Activated naive CD4-positive, alpha-beta T cell treated with Interleukin-2 at 50 U/mL for 16 hours (primary cell): ENCODE measurements around the gene UPF1.

Experiments
- DNase-seq: peaks from one replicate; pipeline ENCODE4 v3.0.0-alpha.2; 2020

Gene UPF1

DNA sequence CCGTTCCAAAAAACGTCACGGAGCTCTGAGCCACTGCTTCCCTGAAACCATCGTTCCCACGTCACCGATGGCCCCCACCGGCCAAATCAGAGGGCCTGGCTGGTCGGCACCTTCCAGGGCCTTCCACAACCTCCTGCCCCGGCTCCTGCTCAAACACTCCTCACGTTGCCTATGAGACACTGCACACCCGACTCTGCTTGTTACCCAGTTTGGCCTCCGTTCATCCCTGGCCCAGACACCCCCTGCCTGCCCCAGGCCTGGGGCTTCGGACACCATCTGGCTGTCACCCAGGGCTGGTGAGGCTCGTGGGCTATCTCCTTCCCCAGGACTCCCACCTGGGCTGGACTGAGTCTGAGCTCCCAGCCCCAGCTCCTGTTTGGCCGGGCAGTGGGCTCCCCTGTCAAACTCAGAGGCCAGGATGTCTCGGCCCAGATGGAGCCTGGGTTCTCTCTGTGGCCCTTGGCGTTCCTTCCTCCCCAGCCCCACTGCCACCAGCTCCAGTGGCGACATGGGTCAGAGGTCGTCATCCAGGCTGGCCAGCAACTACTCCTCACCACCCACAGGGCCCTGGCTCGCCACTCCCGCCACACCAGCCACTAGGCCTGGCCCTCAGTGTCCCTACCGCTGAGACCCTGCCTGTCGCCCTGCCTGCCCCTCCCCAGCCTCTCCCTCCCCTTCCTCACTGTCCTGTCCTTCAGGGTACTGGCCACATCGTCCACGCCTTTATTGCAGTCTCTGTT is 46.5 kb downstream of the UPF1 start:
- no peak for DNase-seq

DNA sequence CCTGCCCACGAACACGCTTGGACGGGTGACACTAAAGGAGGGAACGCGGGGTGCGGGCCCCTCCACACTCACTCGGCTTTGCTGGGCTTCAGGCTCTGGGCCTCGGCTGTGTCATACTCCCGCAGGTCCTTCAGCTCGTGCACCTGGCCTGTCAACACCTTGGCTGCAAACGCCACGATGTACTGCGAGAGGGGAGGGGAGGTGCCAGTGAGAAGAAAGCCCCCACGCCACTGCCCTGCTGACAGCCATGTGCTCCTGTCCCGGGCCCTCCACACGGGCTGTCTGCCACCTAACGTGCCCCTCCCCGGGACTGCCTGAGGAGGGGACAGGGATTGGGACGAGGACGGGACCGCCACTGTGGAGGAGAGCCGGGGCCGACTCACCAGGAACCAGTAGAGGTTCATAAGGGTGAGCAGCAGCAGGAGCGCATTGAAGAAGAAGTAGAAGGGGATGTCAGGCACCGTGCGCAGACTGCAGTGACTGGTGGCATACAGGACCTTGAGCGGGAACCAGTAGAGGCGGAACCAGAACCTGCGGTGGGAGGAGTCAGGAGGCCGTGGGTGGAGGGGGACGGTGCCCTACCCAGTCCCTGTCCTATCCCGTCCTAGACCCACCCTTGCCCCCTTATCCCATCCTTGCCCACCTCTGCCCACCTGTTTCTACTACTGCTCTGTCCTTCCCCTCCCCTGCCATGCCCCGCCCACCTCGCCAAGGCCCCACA is 47.3 kb downstream of the UPF1 start:
- DNase-seq = no peak

DNA sequence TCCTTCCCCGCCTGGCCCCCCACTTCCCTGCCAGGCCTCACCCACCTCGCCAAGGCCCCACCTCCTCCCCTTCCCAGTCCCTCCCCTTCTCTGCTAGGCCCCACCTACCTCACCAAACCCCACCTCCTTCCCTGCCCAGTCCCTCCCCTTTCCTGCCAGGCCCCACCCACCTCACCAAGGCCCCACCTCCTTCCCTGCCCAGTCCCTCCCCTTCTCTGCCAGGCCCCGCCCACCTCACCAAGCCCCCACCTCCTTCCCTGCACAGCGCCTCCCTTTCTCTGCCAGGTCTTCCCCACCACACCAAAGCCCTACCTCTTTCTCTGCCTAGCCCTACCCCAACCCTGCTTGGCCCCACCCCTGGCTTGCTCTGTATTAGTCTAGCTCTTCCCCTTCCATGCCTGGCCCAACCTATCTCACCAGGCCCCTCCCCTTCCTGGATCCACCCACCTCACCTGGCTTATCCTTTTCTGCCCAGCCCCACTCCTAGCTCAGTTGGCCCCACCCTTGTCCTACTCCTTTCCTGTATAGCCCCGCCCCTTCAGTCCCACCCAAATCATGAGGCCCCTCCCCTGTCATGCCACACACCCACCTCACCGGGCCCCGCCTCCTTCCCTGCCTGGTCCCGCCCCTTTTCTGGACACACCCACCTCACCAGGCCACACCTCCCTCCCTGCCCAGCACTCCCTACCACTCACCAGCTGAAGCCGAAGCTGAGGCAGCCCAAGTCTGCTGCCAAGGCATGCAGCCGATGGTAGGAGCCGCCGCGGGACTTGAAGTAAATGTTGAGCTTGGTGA is 48.0 kb downstream of the UPF1 start:
- peak; percentile 21 for DNase-seq

DNA sequence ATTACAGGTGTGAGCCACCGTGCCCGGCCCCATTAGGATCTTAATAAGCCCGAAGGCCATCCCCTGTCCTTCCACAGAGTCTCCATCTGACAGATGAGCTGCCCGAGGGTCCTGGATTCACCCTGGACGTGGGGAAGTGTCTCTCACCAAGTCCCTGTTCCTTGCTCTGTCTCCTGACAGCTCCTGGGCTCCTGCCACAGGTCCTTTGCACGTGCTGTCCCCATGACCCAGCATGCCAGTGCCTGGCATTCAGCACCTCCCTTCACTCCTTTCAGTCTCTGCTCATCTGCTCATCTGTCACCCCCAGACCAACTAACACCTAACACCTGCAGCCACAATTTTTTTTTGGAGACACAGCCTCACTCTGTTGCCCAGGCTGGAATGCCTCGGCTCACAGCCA is 49.7 kb downstream of the UPF1 start:
- DNase-seq = no peak

DNA sequence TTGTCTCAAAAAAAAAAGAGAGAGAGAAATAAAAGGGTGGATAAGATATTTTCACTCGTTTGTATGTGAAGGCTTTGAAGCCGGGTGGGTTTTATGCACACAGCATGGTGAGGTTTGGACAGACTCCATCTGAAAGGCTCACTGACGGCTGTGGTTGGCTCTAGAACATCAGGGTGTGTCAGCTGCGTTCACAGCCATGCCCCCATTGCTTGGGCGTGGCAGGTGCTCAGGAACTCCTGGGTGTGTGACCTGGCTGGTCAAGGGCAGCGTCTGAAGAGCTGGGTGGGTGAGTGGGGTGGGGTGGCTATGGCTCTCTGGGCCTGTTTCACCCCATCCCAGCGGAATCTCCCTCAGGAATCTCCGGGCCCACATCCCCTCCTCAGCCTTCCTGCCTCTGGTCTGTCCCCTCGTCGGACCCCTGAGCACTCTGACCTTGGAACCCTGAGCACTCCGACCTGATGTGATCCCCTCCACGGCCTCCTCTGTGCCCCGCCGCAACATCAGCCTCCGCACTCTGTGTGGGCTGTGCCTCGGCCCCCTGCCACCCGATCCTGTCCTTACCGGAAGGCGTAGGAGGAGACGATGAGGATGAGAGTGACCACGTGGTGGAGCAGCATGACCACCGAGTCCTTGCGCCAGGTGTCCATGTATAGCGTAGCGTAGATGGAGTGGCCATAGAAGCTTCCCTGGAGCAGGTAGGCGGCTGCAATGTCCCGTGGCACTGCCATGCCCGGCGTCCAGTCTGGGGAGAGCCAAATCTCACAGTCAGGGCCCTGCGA is 52.0 kb downstream of the UPF1 start:
- no peak for DNase-seq

DNA sequence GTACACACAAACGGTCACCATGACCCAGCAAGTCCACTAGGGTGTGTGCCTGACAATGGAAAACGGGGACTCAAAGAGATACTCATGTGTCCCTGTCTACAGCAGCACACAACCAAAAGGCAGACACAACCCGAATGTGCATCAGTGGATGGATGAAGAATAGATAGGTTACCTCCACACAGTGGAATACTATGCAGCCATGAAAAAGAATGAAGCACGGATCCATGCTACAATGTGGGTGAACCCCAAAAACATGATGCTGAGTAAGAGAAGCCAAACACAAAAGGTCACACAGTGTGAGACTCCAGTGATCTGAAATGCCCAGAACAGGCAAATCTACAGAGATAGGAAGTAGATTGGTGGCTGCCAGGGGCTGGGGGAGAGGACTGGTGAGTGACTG is 55.2 kb downstream of the UPF1 start:
- no peak for DNase-seq

DNA sequence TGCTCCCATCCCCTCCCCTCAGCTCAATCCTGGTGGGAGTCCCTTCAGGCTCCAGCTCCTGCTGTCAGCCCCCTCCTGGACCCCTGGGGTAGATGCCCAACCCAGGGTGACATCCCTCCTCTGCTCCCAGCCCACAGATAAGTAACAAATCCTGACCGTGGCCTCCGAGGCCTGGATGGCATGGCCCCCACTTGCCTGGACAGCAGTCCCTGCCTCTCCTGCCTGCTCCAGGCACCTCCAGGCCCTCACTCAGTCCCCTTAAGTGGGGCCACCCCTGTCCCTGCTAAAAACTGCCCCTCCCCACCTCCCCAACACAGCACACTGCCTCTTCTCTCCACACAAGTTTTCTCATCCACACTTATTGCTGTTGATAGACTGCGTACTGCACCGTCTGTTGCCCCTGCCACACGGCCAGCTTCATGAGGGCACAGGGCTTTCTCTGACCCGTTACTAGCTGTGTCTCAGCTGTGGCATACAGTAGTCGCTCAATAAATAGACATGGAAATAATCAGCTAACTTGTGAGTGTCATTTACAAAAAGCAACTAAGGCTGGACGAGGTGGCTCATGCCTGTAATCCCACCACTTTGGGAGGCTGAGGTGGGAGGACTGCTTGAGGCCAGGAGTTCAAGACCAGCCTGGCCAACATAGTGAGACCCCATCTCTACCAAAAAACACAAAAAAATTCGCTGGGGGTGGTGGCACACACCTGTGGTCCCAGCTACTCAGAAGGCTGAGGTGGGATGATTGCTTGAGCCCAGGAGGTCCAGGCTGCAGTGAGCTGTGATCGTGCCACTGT is 58.4 kb downstream of the UPF1 start:
- DNase-seq = no peak

DNA sequence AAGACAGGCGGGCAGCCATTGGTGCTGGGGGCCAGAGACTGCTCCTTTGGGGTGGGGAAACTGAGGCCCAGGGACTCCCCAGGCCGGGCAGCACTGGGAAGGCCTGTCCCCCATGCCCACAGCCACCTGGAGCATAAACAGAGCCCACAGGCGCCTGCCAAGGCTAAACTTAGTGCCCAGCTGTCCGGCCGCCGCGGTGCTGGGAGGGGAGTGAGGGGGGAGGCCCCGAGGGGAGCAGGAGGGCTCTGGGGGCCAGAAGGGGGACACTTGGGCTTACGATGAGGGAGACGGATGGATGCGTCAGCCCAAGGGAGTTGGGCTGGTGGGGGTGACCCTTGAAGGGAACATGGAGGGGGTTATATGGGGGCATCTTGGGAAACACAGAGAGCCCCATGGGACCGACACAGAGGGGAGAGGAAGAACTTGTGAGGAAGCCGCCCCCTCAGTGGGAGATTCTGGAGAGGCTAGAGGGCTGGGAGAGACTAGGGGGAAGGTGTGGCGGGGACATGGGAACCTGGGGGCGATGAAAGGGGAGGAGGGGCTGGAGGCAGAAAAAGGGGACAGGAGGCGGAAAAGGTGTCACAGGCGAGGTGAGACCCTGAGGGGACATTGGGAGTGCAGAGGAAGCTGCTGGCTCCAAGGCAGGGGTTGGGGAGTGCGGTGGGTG is 62.0 kb downstream of the UPF1 start:
- DNase-seq = no peak

DNA sequence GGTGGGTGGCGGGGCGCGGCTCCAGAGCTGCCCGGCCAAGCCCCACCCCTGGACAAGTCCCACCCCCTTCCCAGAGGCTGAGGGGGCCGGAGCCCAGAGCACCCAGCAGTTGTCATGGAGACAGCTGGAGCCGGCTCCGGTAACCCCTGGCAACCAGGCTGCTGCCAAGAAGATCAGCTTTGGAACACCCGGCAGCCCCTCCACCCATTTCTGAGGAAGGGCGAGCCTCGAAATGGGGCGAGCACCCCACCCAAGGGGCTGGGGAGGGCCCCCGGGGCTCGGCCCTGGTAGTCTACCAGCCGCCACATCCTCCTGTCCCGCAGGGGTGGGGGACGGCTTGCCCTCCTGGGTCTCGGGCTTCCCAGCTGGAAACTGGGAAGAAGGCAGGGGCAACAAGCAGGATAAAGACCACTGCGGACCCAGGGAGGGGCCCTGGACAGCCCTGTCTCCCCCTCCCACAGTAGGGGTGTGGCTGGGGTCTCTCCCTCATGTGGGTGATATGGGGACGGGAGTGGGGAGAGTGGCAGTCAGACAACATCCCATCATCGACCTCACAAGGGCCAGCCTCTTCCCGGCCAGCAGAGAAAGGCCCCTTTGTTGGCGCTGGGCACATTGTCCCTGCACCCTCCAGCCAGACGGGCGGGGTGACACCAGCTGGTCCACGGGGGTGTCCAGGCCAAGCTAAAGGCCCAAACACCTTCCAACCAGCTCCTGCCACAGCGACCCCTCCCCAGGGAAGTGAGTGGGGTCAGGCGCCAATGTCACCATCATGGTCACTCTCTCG is 62.7 kb downstream of the UPF1 start:
- DNase-seq = no peak

DNA sequence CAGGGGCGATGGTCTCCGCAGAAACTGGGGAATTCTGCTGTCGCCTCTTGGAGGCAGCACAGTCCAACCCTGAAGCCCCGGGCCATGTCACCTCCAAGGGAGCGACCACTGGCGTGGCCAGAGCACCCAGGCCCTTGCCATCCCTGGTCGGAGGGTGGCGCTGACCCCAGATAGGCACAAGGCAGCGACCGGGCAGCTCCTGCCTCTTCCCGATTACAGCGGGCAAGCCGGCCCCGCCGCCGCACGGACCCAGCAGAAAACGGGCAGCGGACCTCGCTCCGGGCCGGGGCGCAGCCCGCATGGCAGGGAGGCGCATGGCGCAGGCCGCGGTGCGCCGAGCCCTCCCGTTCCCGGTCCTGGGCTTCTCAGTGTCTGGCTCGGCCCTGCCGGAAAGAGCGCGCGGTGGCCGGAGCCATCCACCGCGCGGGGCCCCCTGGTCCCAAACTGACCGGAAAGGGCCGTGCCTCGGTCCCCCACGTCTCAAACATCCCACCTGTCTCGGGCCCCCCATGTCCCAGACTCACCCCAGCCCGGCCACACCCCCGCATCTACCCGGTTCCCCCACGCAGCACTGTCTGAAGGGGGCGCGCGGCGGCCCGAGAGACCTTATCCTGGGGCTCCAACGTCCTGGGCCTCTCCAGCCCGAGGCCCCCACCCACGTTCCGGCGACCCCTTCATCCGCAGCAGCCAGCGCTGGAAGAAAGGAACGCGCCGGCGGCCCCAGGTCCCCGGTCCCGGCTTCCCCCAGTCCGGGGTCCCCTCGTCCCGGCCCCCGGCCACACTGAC is 63.5 kb downstream of the UPF1 start:
- no peak for DNase-seq

DNA sequence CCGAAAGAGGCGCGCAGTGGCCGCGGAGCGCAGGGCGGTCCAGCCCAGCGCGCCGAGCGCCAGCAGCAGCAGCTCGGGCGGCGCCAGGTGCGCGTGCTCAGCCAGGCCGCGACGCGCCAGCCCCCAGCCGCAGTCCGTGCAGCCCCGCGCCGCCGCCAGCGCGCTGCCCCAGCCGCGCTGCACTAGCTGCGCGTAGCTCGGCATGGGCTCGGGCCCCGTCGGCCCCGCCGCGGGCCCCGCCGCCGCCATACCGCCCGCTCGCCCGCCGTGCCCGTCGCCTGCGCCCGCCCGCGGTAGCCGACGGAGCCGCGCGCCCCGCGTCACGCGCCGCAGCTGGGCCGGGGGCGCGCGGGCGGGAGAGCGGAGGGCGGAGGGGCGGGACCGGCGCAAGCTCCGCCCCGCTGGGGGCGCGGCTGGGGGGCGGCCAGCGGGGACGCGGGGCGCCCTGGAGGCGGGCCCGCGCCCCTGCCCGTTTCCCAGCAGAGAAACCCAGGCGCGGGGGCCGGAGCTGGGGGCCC is 64.1 kb downstream of the UPF1 start, which contains the start of gene CERS1:
CERS1 (minus strand) TSS at position 335 of the 518 bp plus-strand sequence; CDS start at position 249, 86 bp downstream.
- DNase-seq = no peak

DNA sequence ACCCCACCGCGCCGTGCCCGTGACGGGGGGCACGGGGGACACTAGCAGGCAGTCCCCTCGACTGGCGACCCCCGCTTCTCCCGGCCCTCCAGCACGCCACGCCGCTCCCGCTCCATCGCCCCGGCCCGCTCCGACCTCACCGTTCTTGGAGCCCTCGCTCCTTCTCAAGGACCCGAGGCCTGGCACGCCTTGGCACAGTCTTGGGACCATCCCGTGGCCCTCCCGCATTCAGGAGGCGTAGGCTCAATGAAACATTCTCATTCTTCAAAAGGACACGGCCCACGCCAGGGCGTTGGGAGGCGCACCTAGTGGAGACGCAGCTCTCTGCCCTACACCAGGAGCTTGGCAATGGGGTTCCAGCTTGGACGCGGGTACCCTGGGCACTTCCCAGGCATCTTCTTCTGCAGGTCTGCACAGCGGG is 64.7 kb downstream of the UPF1 start:
- DNase-seq = no peak

DNA sequence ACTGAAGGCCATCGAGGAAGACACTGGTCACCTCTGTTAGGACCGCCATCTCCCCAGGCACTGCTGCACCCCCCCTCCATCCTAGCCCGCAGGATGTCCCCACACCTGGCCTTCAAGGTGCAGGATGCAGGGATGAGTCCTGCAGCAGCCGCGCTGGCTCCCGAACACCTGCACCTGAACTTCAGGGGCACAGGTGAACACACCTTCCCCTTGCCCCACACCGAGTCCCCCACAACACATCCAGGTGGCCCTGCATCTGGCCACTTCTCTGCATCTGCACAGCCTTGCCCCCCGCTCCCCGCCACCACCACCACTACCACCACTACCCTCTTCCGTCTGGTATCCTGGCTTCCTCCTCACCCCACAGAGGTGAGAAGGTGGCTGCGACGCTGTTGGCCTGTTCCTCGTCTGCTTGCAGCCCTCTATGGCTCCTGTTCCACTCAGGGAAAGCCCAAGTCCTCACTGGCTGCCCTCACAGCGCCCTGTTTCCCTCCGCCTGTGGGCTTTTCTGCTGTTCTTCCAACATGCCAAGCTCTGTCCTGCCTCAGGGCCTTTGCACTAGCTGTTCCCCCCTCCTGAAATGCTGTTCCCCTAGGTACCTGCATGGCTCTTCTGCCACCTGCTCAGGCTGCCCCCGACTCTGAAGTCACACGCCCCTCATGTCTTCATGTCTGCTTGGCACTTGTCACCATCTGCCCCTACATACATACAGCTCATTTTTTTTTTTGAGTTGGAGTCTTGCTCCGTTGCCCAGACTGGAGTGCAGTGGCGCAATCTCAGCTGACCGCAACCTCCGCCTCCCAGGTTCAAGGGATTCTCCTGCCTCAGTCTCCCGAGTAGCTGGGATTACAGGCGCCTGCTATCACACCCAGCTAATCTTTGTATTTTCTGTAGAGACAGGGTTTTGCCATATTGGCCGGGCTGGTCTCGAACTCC is 65.6 kb downstream of the UPF1 start:
- DNase-seq = no peak

DNA sequence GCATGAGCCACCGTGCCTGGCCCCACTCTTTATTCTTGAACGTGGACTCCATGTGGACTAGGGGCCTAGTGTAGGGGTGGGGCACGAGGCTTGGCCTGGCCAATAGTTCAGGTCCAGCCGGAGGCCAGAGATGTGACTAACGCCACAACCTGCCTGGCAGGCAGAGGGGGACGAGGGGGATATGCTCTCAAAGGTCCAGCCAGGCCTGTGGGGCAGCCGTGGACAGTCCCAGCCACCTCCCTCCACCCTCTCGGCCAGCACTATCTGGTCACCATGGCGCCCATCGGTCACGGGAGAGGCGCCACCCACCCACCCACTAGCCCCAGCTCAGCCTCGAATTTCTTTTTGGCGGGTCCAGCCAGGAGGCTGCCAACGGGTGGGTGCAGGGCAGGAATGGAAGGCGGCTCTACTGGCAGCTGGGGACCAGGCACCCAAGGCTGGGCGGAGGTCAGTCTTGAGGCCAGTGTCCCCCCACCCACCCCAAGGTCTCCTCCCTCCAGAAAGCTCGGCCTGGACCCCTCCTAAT is 66.4 kb downstream of the UPF1 start:
- DNase-seq = no peak

DNA sequence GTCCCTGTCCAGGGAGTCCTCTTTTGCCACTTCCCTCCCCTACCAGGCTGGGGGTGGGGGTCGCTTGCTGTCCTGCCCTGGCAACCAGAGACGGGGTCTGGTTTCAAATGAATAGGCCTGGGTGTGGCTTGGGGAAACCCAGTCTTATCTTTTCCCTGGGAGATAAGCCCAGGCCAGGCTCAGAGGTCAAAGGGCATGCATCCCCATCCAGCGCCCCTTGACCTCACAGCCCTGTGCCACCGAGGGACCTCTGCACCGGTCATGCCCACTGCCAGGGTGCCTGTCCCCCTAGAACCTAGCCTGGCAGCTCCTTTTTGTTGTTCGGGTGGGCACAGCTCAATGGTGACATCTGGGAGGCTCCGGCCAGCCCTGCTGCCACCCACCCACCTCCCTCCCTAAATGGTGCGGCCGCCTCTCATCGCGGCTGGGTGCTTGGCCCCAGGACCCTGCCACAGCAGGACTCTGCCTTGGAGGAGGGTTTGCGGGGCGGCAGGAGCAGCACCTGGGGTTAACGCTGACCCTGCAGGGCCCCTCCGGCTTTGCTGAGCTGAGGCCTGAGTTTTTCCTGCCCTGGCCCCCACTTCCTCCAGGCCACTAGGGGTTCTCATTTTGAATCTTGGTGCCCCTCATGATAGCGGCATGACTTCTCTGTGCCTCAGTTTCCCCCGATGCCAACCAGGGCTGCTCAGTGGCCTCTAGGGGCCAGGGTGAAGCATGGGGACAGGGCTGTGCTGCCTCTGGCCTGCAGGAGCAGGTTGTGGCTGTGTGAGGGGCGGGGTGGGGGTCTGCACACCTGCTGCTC is 67.0 kb downstream of the UPF1 start:
- DNase-seq = no peak

DNA sequence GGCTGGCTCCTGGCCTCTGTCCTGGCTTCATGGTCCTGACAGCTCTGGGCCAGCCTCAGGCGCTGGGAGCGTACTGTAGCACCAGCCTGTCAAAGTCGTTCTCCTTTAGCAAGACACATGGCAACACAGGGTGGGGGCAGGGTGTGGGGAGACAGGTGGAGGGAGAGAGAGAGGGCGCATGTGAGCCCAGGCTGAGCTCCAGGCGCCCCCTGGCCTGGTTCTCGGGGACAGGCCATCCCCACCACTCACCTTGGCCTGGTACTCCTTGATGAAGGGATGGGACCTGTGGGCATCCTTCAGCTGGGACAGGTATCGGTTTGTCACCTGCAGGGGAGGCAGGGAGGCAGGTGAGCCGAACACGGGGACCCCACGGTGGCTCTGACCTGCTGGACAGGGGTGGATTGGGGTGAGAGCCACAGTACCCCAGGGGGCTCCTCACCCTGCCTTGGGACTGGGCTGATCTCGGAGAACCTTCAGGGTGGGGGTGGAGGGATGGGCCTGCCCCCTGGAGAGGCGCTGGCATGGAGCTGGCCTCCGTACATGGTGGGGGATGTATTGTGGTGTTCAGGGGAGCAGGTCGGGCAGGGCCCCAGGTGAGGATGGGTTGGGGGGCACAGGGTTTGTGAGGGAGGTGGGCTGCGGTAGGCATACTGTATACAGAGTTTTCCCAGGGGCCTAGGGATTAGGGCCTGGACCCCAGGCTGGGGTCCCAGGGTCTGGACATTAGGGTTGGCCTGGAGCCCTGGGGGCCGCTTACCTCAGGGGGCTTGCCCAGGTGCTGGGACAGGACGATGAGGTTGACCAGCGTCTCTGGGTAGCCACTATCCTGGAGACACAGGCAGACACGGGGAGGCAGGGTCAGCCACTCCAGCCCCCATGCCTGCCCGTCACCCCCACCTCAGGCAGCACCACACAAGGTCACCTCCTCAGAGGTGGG is 68.1 kb downstream of the UPF1 start:
- no peak for DNase-seq
